Nephron progenitor cell (in vitro differentiated cells): ENCODE measurements around the gene GNPTG.
A peak's percentile ranks its signal among the peaks of the same experiment; 100 is the strongest.

ENCODE experiments used
- DNase-seq: peaks from one replicate; pipeline ENCODE4 v3.0.0; 2021
- H3K27ac Mint-ChIP-seq: 2 replicates; pipeline ENCODE4 v1.8.0; 2021; ENCODE audit warnings: mild to moderate bottlenecking, moderate library complexity, mixed read lengths
- H3K27me3 Mint-ChIP-seq: 2 replicates; pipeline ENCODE4 v1.8.0; 2021; ENCODE audit warnings: mild to moderate bottlenecking, low read depth, mixed read lengths; ENCODE audit not compliant: poor library complexity
- H3K36me3 Mint-ChIP-seq: 2 replicates; pipeline ENCODE4 v1.8.0; 2021; ENCODE audit warnings: low read depth, mixed read lengths
- H3K4me1 Mint-ChIP-seq: 2 replicates; pipeline ENCODE4 v1.8.0; 2021; ENCODE audit warnings: mixed read lengths
- H3K4me3 Mint-ChIP-seq: 2 replicates; pipeline ENCODE4 v1.8.0; 2021; ENCODE audit warnings: mild to moderate bottlenecking, moderate library complexity, mixed read lengths
- H3K9me3 Mint-ChIP-seq: 2 replicates; pipeline ENCODE4 v1.8.0; 2021; ENCODE audit warnings: mild to moderate bottlenecking, moderate library complexity, mixed read lengths
- TF ChIP-seq, protein P1 (sequence below): fragments of 200-600 bp; sonication (generic); IDR thresholded peaks from 2 replicates; pipeline ENCODE4 v1.5.0; 2021; ENCODE audit warnings: antibody characterized with exemption

The GNPTG gene

DNA sequence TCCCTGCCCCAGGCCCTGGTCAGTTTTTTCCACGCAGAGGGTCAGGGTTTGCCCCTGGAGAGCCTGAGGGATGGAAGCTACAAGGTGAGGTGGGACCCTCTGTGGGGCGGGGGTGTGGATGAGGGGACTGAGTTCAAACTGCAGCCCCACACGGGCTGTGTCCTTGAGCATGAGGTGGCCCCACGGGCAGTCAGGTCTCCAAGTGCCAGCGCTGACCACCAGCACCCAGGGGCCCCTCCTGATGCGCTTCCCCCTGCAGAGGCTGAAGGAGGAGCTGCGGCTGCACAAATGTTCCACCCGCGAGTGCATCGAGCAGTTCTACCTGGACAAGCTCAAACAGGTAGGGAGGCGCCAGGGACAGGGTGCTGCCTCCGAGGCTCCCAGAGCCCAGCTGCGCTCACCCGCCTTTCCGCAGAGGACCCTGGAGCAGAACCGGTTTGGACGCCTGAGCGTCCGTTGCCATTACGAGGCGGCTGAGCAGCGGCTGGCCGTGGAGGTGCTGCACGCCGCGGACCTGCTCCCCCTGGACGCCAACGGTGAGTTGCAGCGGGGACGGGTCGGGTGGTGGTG lies 4.4 kb upstream of the GNPTG start:
- TF ChIP-seq, protein P1, sequence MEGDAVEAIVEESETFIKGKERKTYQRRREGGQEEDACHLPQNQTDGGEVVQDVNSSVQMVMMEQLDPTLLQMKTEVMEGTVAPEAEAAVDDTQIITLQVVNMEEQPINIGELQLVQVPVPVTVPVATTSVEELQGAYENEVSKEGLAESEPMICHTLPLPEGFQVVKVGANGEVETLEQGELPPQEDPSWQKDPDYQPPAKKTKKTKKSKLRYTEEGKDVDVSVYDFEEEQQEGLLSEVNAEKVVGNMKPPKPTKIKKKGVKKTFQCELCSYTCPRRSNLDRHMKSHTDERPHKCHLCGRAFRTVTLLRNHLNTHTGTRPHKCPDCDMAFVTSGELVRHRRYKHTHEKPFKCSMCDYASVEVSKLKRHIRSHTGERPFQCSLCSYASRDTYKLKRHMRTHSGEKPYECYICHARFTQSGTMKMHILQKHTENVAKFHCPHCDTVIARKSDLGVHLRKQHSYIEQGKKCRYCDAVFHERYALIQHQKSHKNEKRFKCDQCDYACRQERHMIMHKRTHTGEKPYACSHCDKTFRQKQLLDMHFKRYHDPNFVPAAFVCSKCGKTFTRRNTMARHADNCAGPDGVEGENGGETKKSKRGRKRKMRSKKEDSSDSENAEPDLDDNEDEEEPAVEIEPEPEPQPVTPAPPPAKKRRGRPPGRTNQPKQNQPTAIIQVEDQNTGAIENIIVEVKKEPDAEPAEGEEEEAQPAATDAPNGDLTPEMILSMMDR: no peak
- peaks cover 20% of the 10 kb centered on the region for H3K27me3 Mint-ChIP-seq
- no peak overlapping the region for H3K27ac Mint-ChIP-seq
- H3K4me1 Mint-ChIP-seq: peaks cover 15% of the 10 kb centered on the region
- no peaks in the 10 kb centered on the region for H3K9me3 Mint-ChIP-seq
- no peak for DNase-seq
- no peak overlapping the region for H3K4me3 Mint-ChIP-seq
- no peaks in the 10 kb centered on the region for H3K36me3 Mint-ChIP-seq

DNA sequence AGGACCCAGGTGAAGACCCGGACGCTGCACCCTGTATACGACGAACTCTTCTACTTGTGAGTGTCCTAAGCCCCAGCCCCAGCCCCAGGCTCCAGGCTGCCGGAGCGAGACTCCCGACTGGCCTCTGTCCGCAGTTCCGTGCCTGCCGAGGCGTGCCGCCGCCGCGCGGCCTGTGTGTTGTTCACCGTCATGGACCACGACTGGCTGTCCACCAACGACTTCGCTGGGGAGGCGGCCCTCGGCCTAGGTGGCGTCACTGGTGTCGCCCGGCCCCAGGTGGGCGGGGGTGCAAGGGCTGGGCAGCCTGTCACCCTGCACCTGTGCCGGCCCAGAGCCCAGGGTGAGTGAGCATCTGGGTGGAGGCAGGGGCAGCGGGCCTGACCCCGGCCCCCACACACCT lies 3.8 kb upstream of the GNPTG start:
- Mint-ChIP-seq H3K27ac (no peak overlapping the region), H3K9me3 (no peaks in the 10 kb centered on the region), H3K27me3 (peaks cover 21% of the 10 kb centered on the region), H3K36me3 (no peaks in the 10 kb centered on the region), H3K4me3 (no peak overlapping the region), H3K4me1 (peaks cover 18% of the 10 kb centered on the region)
- TF ChIP-seq, protein P1: no peak
- DNase-seq: no peak

DNA sequence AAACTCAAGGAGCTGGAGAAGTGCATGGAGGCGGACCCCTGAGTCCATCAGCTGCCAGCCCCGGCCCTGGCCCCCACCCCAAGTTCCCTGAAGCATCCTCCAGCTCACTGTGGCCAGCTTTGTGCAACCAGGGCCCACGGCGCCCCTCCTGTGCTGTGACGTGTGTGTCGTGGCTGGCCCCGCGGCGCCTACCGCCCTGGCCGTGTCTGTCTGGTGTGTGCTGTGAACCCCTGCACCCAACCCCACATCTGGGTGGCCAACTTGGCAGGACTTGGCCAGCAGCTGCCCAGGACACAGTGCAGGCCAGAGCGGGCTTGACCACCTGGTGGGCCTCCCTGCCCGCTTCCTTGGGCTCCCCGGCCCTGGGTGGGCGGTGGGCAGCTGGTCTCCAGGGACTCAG lies 3.3 kb upstream of the GNPTG start:
- Mint-ChIP-seq H3K4me3 (no peak overlapping the region), H3K36me3 (no peaks in the 10 kb centered on the region), H3K9me3 (no peaks in the 10 kb centered on the region), H3K27me3 (peaks cover 18% of the 10 kb centered on the region), H3K27ac (no peak overlapping the region), H3K4me1 (peaks cover 18% of the 10 kb centered on the region)
- TF ChIP-seq, protein P1: no peak
- DNase-seq: no peak

GRCh38 chr16:1348926-1349325 lies 2.8 kb upstream of the GNPTG start:
- DNase-seq: no peak
- no peak overlapping the region for H3K27ac Mint-ChIP-seq
- no peaks in the 10 kb centered on the region for H3K36me3 Mint-ChIP-seq
- TF ChIP-seq, protein P1: no peak
- no peaks in the 10 kb centered on the region for H3K9me3 Mint-ChIP-seq
- H3K4me3 Mint-ChIP-seq: no peak overlapping the region
- peaks cover 15% of the 10 kb centered on the region for H3K27me3 Mint-ChIP-seq
- H3K4me1 Mint-ChIP-seq: peaks cover 20% of the 10 kb centered on the region

- TF ChIP-seq, protein P1: no peak
These were observed 2.4 kb upstream of the GNPTG start for GRCh38 chr16:1349351-1349750.

DNA sequence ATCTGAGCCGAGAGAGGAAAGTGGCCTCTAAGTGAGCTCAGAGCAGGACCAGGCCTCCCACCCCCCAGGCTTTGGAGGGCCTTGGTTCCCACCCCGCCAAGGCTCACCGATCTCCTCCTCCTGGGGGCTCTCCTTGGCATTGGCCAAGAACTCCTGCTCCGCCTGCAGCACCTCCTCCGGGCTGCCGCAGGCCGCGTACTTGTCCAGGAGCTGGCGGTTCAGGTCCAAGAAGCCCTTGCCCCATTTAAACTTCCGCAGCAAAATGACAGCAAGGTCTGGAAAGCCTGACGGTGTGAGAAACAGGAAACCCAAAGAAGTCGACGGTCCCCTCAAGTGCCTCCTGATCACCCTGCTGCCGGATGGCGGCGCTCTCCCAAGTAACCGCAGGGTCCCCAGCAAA lies 1.8 kb upstream of the GNPTG start:
- H3K27me3 Mint-ChIP-seq: peaks cover 8% of the 10 kb centered on the region
- TF ChIP-seq, protein P1: no peak
- H3K4me1 Mint-ChIP-seq: peaks cover 21% of the 10 kb centered on the region
- DNase-seq: no peak
- no peak overlapping the region for H3K27ac Mint-ChIP-seq
- no peaks in the 10 kb centered on the region for H3K9me3 Mint-ChIP-seq
- peak overlapping the region; percentile 84 for H3K4me3 Mint-ChIP-seq
- H3K36me3 Mint-ChIP-seq: no peaks in the 10 kb centered on the region

More at GRCh38 chr16:1349351-1349750, 2.4 kb upstream of the GNPTG start:
- Mint-ChIP-seq H3K27ac (no peak overlapping the region), H3K4me1 (peaks cover 20% of the 10 kb centered on the region), H3K9me3 (no peaks in the 10 kb centered on the region), H3K4me3 (no peak overlapping the region), H3K27me3 (peaks cover 14% of the 10 kb centered on the region), H3K36me3 (no peaks in the 10 kb centered on the region)
- no peak for DNase-seq
